Cerebellar cortex (tissue), 1 donor: ENCODE results near the gene FAM25A.
A peak's percentile ranks its signal among the peaks of the same experiment; 100 is the strongest.
"Not testable (repeated sequence)": the region's sequence is repeated elsewhere in the genome, so short reads cannot be mapped to it uniquely, and the experiment has no call there.

Source experiments
- DNase-seq: peaks from one replicate; pipeline ENCODE4 v3.0.0-alpha.2; 2015; ENCODE audit warnings: low spot score

Gene FAM25A

GRCh38 chr10:87020056-87020455, at the start of gene FAM25A:
Gene FAM25A, plus strand, starts transcription at chr10:87020294. Its CDS starts 31 bp downstream, at chr10:87020325.
- not testable (repeated sequence) for DNase-seq

DNA sequence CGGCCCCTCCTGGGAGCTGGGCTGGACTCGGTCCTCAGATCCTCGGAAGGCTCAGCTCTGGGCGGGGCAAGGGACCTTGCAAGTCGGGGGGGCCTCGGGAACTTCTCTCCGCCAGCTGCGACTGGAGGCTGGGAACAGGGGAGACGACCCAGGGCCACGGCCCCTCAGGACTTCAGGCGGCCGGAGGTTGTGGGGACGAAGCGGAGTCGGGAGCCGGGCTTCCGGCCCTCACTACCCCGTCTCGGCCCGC, 49.2 kb upstream of the FAM25A start:
- DNase-seq = peak; percentile 47

DNA sequence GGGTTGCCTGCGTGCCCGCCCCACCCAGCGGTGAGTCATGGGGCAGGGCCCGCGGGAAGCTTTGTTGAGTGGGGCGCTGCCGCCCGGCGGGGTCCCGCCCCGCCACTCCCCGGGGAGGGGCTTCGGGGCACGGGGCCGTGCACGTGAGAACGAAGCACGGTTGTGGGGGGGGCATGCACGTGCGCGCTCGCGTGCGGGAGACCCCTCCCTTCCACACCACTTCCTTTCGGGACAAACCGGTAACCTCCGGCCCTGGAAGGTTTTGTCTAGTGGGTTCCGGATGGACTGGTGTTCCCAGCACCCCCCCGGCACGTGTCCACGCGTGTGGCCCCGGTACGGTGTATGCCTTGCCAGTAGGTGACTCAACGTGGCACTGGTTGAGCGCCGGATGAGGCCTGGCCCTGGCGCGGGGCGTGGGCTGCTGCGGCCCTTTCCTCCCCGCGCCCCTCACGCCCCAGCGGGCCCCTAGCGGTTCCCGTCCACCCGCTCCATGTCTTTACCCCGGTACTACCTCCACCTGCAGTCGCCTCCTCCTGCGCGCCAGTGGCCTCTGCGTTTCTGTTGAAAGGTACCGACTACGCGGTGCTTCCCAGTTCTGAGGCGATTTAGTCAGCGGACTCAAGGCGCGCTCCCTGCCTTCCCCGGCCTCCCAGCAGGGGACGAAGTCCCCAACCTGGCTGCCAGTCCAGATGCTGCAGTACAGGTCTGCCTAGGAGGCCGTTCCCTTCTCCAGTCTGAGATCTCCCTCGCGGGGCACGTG, 48.7 kb upstream of the FAM25A start:
- DNase-seq = peak; percentile 49

DNA sequence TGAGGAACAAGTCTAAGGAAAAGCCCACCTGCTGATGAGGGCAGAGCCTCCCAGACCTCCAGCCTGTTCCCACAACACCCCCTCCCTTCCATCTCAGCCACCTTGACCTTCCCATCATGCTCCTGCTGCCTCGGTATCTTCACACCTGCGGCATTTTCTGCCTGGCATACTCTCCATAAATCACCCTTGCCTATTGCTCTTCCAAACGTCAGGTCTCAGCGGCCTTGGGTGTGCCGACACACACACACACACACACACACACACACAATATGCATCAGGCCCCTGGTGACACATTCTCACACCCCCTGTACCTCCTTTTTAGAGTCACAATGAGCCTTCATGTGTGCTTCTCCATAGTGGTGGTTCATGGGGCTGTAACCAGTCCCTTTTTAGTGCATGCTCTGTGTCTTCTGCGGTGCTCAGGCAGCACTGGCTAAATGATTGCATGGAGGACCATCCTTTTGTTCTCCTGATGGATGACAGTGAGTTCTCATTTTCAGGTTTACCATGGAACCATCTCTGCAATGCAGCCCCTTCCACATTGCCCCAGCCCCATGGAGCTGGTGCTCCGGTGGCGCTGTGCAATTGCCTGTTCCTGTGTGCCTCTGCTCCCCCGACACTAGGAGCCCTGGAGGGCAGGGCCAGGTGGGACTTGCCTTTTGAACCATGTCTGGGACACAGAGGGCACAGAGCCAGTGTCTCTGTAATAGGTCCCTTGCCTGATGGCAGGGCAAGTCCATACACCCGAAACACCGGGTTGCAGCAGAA, 47.3 kb upstream of the FAM25A start:
- DNase-seq = no peak

DNA sequence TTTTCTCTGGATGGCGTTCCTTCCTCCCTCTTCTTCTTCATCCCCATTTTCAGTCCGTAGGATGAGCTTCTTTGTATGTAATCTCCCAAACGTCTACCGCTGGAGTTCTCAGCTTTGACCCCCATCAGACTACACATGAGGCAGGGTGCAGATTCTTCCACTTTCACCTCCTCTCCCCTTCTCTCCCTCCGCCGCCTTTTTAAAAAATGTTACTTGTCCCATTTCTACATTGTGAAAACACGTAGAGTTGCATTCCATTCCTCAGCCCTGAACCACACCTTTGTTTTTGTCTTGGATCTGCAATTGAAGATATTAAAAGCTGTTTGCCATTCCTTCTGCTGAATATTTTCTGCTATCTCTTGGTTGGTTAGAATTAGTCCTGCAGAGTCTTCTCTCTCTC, 45.6 kb upstream of the FAM25A start:
- no peak for DNase-seq

- DNase-seq = no peak
These were observed 43.6 kb upstream of the FAM25A start for GRCh38 chr10:86976362-86977056.

- DNase-seq = not testable (repeated sequence)
These were observed 41.6 kb upstream of the FAM25A start for GRCh38 chr10:86978457-86978856.

DNA sequence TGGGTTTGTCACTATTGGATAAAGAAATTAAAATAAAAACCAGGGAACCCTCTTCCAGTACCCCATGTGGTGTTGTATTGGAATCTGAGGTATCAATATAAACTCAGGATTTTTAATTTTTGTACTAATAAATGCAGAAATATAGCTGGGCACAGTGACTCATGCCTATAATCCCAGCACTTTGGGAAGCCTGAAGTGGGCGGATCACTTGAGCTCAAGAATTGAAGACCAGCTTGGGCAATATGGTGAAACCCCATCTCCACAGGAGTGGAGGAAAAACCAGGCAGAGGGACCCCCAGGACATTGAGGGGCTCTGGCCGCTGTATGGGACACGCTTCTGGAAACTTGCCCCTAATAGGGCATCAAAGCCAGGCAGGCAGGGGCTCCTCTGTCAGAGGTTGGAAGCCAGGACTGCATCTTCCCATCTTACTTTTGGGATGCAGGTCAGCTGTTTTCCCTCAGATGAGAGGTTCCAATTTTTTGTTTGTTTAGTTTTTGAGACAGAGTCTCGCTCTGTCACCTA, 40.7 kb upstream of the FAM25A start:
- DNase-seq = no peak

DNA sequence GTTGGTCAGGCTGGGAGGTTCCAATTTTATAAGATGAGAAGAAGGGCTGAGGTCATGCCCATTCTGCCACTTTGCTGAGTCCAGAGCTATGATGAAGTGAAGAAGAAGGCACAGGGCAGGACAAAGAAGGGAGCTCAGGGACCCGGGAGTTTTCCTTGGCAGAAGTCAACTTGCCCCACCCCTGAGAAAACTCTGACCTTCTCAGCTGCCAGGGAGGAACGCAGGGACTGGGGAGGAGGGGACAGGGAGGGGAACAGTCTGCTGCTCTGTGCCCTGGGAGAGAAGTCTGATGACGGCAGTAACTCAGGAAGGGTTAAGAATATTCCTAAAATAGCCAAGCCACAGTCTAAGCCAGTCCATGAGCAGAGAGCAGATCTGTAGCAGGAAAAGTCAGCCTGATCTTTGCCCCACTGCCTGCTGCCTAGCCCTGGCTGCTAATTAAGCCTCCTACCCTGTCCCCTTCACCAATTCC, 40.1 kb upstream of the FAM25A start:
- no peak for DNase-seq

GRCh38 chr10:86981020-86981419, 39.1 kb upstream of the FAM25A start:
- not testable (repeated sequence) for DNase-seq

DNA sequence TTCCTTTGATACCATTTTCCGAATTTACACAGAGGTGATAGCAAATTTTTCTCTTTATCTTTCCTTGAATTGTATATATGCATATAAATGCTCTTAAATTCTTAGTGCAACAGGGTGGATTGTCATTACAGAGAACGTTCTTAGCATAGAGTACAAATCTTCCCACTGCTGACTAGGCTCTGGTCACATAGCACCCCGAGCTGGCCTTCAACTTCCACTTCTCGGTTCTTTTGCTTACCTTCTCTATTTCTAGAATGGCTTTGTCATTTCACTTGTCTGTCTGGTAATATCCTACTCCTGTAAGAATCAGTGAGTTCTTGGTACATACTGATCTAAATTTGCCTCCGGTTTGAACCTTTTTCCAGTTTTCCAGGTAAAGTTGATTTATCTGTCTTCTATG, 38.4 kb upstream of the FAM25A start:
- no peak for DNase-seq

GRCh38 chr10:86984498-86984897, 35.6 kb upstream of the FAM25A start:
- not testable (repeated sequence) for DNase-seq

- DNase-seq = no peak
These were observed 31.6 kb upstream of the FAM25A start for GRCh38 chr10:86988520-86988919.

DNA sequence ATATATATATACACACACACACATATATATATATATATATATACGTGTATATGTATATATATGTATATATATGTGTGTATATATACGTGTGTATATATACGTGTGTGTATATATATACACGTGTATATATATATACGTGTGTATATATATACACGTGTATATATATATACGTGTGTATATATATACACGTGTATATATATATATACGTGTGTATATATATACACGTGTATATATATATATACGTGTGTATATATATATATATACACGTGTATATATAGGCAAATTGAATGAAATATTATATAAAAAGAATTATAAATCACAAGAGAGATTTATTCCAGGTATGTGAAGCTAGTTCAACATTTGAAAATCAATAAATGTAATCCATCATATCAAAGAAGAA, 28.7 kb upstream of the FAM25A start:
- DNase-seq = not testable (repeated sequence)

DNA sequence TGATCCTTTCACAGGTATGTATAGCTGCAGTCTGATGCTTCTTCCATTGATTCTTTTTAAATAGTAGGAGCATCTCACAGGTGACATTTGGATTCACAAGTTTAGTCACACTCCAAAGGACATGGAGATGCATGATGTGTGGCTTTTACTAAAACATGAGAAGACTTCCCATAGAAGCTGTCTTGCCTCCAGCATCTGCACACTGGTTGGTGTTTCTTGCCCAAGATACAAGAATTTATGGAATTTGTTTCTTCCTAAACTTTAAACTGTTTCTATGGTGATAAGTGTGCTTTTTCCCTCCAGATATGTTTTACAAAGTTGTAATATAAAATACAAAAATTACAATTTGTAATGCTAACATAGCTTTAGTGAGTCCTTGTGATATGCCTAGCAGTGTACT, 27.6 kb upstream of the FAM25A start:
- DNase-seq = no peak

- no peak for DNase-seq
These were observed 27.2 kb upstream of the FAM25A start for GRCh38 chr10:86992929-86993328.

DNA sequence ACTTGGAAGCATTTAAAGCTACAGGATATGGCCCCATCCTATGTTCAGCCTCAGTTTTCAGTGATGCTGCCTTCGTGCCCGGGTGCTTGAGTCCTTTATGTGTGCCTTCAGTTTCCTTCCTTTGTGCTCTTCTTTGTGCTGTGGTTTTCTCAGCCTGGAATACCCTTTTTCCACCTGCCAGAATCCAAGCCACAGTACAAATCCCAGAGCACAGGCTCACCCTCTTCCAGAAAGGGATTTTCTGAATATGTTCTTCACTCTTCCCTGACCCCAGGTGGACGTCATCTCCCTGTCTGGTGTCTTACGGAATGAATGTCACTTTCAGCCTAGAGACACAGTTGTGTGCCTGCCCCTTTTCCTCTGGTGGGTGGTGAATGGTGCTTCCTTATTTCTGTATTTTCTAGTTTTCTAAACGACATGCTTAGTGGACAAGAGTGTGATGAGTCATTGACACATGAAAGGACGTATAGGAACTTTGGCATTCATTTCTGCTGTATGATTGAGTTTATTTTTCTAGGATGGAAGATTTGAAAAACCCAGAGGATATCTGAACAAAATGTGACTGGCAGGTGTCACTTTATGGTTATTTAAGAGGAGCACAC, 20.2 kb upstream of the FAM25A start:
- DNase-seq = not testable (repeated sequence)

DNA sequence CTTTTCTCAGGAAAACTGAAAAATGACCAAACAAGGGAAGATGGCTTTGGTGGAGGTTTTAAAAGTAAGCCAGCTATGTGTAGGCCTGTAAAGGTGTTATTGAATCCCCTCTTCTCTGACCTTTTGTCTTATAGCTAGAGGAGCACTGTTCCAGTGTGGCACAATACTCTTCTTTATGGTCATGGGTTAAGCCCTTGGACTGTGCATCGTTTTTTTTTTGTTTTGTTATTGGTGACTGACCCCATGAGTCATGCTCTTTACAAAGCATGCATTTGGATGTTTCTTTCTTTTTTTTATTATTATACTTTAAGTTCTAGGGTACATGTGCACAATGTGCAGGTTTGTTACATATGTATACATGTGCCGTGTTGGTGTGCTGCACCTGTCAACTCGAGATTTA, 19.6 kb upstream of the FAM25A start:
- no peak for DNase-seq

DNA sequence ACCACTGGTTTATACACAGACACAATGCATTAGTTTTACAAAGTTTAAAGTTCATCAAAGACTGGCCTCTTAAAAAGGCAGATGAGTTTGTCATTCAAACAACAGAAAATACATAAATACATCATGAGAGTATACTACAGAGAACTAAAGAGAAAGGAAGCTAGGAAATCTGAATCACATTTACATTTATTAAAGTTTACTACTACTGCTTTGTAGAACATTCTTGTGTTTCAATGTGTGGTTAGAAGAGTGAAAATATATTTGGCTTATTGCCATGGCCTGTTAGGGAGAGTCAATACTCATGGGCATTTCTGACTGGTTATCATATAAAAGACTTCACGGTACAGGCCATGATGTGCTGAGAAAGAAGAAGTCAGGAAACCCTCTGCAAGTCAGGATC, 13.0 kb upstream of the FAM25A start:
- DNase-seq = not testable (repeated sequence)

DNA sequence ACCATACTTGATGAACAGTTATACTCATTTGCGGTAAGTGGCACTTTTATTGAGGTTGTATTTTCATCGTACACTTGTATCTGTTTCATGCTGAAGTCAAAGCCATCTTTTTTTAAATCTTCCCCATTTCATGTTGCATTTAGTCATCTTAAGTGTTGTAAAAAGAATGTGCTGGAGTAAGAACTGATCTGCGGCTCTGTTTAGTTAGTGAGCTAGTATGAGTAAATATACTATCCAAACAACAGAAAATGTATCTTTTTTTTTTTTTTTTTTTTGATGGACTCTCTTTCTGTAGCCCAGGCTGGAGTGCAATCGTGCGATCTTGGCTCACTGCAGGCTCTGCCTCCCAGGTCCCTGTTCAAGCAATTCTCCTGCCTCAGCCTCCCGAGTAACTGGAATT, 12.4 kb upstream of the FAM25A start:
- not testable (repeated sequence) for DNase-seq

DNA sequence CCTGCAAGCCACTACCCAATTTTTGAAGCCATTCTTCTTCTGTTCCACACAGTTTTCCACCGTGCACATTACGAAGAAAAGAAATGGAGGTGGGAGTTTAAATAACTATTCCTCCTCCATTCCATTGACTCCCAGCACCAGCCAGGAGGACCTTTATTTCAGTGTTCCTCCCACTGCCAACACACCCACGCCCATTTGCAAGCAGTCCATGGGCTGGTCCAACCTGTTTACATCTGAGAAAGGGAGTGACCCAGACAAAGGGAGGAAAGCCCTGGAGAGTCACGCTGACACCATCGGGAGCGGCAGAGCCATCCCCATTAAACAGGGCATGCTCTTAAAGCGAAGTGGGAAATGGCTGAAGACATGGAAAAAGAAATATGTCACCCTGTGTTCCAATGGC, 11.8 kb upstream of the FAM25A start:
- DNase-seq = not testable (repeated sequence)

DNA sequence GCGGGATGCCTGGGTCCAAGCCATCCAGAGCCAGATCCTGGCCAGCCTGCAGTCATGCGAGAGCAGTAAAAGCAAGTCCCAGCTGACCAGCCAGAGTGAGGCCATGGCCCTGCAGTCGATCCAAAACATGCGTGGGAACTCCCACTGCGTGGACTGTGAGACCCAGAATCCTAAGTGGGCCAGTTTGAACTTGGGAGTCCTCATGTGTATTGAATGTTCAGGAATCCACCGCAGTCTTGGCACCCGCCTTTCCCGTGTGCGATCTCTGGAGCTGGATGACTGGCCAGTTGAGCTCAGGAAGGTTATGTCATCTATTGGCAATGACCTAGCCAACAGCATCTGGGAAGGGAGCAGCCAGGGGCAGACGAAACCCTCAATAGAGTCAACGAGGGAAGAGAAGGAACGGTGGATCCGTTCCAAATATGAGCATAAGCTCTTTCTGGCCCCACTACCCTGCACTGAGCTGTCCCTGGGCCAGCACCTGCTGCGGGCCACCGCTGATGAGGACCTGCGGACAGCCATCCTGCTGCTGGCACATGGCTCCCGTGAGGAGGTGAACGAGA, 10.9 kb upstream of the FAM25A start:
- peak; percentile 3 for DNase-seq
